Measurements from ENCODE around the gene LDAH.

Gene LDAH

GRCh38 chr2:20641123-20641985 is 181.5 kb downstream of the LDAH start:
- no peak for DNase-seq (ENCODE audit: low spot score)
- Histone ChIP-seq H3K36me3 (replicated peaks in 1 of 2; ENCODE audit: control insufficient read depth in 2 of 2, insufficient read depth in 2 of 2, low read length in 2 of 2) (peaks cover 5 to 34% of the 10 kb centered on the region in 2 donors), H2AK5ac (ENCODE audit: low read depth, low read length) (no peak overlapping the region), H3K23ac (ENCODE audit: low read depth, low read length, poor library complexity) (peak overlapping the region; percentile 8), H2AFZ (ENCODE audit: low read length) (no peak overlapping the region), H3K27ac (replicated peaks; ENCODE audit: low read length) (no peak overlapping the region), H3K4me2 (ENCODE audit: insufficient read depth, low read length, poor library complexity, severe bottlenecking) (no peak overlapping the region), H2BK12ac (ENCODE audit: low read length) (no peak overlapping the region), H3K14ac (ENCODE audit: low read length) (no peak overlapping the region), H2BK120ac (ENCODE audit: low read depth, low read length) (no peak overlapping the region), H2BK5ac (ENCODE audit: low read length) (no peak overlapping the region), H4K8ac (ENCODE audit: low read depth, low read length) (no peak overlapping the region), H2BK15ac (ENCODE audit: low read length) (no peak overlapping the region), H3K4me1 (ENCODE audit: control insufficient read depth in 2 of 2, insufficient read depth in 1 of 2, low read depth in 1 of 2, low read length in 2 of 2) (no peaks in the 10 kb centered on the region), H3K18ac (ENCODE audit: low read length) (no peak overlapping the region), H3K9me3 (replicated peaks in 1 of 2; ENCODE audit: control insufficient read depth in 2 of 2, insufficient read depth in 1 of 2, low read depth in 1 of 2, low read length in 2 of 2) (no peaks in the 10 kb centered on the region), H3K27me3 (ENCODE audit: control insufficient read depth in 3 of 3, insufficient read depth in 3 of 3, low read depth in 1 of 3, low read length in 3 of 3) (no peaks in the 10 kb centered on the region), H3K79me1 (ENCODE audit: low read depth, low read length) (no peaks in the 10 kb centered on the region), H3K9ac (ENCODE audit: low read depth, low read length, poor library complexity) (peak overlapping the region; percentile 24), H3K4ac (ENCODE audit: low read length) (no peak overlapping the region), H4K91ac (ENCODE audit: low read depth, low read length, poor library complexity) (no peak overlapping the region), H3K4me3 (ENCODE audit: low read length in 2 of 2) (peak overlapping the region in 1 of 2 donors; percentile 33)
- WGBS, 2 donors (ENCODE audit: extremely low coverage in 2 of 2, insufficient read length in 2 of 2, insufficient replicate concordance in 1 of 2) = no CpG with 5 or more reads among the region's 23 CpGs

- no peak overlapping the region for H2BK120ac ChIP-seq (ENCODE audit: low read depth, low read length)
- H2BK15ac ChIP-seq (ENCODE audit: low read length) = no peak overlapping the region
- H3K27me3 ChIP-seq (ENCODE audit: control insufficient read depth in 3 of 3, insufficient read depth in 3 of 3, low read depth in 1 of 3, low read length in 3 of 3) = no peaks in the 10 kb centered on the region
- H3K4ac ChIP-seq (ENCODE audit: low read length) = no peak overlapping the region
- H2AFZ ChIP-seq (ENCODE audit: low read length) = no peak overlapping the region
- DNase-seq (ENCODE audit: low spot score) = no peak
- H3K9me3 ChIP-seq (replicated peaks in 1 of 2; ENCODE audit: control insufficient read depth in 2 of 2, insufficient read depth in 1 of 2, low read depth in 1 of 2, low read length in 2 of 2) = no peaks in the 10 kb centered on the region
- H3K27ac ChIP-seq (replicated peaks; ENCODE audit: low read length) = no peak overlapping the region
- H3K9ac ChIP-seq (ENCODE audit: low read depth, low read length, poor library complexity) = no peak overlapping the region
- H3K4me2 ChIP-seq (ENCODE audit: insufficient read depth, low read length, poor library complexity, severe bottlenecking) = no peak overlapping the region
- no peak overlapping the region for H3K18ac ChIP-seq (ENCODE audit: low read length)
- no peak overlapping the region for H3K14ac ChIP-seq (ENCODE audit: low read length)
- no peak overlapping the region for H2AK5ac ChIP-seq (ENCODE audit: low read depth, low read length)
- H3K79me1 ChIP-seq (ENCODE audit: low read depth, low read length) = no peaks in the 10 kb centered on the region
- H4K8ac ChIP-seq (ENCODE audit: low read depth, low read length) = no peak overlapping the region
- no peak overlapping the region for H3K23ac ChIP-seq (ENCODE audit: low read depth, low read length, poor library complexity)
- H2BK5ac ChIP-seq (ENCODE audit: low read length) = no peak overlapping the region
- no peak overlapping the region for H4K91ac ChIP-seq (ENCODE audit: low read depth, low read length, poor library complexity)
- no peak overlapping the region for H2BK12ac ChIP-seq (ENCODE audit: low read length)
- WGBS, 2 donors (ENCODE audit: extremely low coverage in 2 of 2, insufficient read length in 2 of 2, insufficient replicate concordance in 1 of 2) = no CpG with 5 or more reads among the region's 14 CpGs
- peaks cover 5 to 38% of the 10 kb centered on the region in 2 donors for H3K36me3 ChIP-seq (replicated peaks in 1 of 2; ENCODE audit: control insufficient read depth in 2 of 2, insufficient read depth in 2 of 2, low read length in 2 of 2)
- H3K4me3 ChIP-seq (ENCODE audit: low read length in 2 of 2) = peak overlapping the region in 1 of 2 donors; percentile 31
- peaks cover under 1% of the 10 kb centered on the region in 2 donors for H3K4me1 ChIP-seq (ENCODE audit: control insufficient read depth in 2 of 2, insufficient read depth in 1 of 2, low read depth in 1 of 2, low read length in 2 of 2)
These were observed 182.3 kb downstream of the LDAH start for GRCh38 chr2:20640411-20641122.

- H2BK5ac ChIP-seq (ENCODE audit: low read length) = no peak overlapping the region
- no peak for DNase-seq (ENCODE audit: low spot score)
- peak overlapping the region; percentile 19 for H3K18ac ChIP-seq (ENCODE audit: low read length)
- peak overlapping the region; percentile 12 for H3K23ac ChIP-seq (ENCODE audit: low read depth, low read length, poor library complexity)
- H3K27me3 ChIP-seq (ENCODE audit: control insufficient read depth in 3 of 3, insufficient read depth in 3 of 3, low read depth in 1 of 3, low read length in 3 of 3) = no peaks in the 10 kb centered on the region
- WGBS, 2 donors (ENCODE audit: extremely low coverage in 2 of 2, insufficient read length in 2 of 2, insufficient replicate concordance in 1 of 2) = no CpG with 5 or more reads among the region's 15 CpGs
- H3K27ac ChIP-seq (replicated peaks; ENCODE audit: low read length) = no peak overlapping the region
- no peaks in the 10 kb centered on the region for H3K9me3 ChIP-seq (replicated peaks in 1 of 2; ENCODE audit: control insufficient read depth in 2 of 2, insufficient read depth in 1 of 2, low read depth in 1 of 2, low read length in 2 of 2)
- H3K4me1 ChIP-seq (ENCODE audit: control insufficient read depth in 2 of 2, insufficient read depth in 1 of 2, low read depth in 1 of 2, low read length in 2 of 2) = peaks cover 6 to 7% of the 10 kb centered on the region in 2 donors
- no peak overlapping the region for H2AFZ ChIP-seq (ENCODE audit: low read length)
- no peak overlapping the region for H4K8ac ChIP-seq (ENCODE audit: low read depth, low read length)
- H2BK120ac ChIP-seq (ENCODE audit: low read depth, low read length) = no peak overlapping the region
- no peak overlapping the region for H3K4me2 ChIP-seq (ENCODE audit: insufficient read depth, low read length, poor library complexity, severe bottlenecking)
- H3K4me3 ChIP-seq (ENCODE audit: low read length in 2 of 2) = no peak overlapping the region
- H3K36me3 ChIP-seq (replicated peaks in 1 of 2; ENCODE audit: control insufficient read depth in 2 of 2, insufficient read depth in 2 of 2, low read length in 2 of 2) = peaks cover 5 to 30% of the 10 kb centered on the region in 2 donors
- no peak overlapping the region for H3K9ac ChIP-seq (ENCODE audit: low read depth, low read length, poor library complexity)
- no peak overlapping the region for H3K4ac ChIP-seq (ENCODE audit: low read length)
- H2BK15ac ChIP-seq (ENCODE audit: low read length) = no peak overlapping the region
- H3K79me1 ChIP-seq (ENCODE audit: low read depth, low read length) = no peaks in the 10 kb centered on the region
- no peak overlapping the region for H3K14ac ChIP-seq (ENCODE audit: low read length)
- H4K91ac ChIP-seq (ENCODE audit: low read depth, low read length, poor library complexity) = no peak overlapping the region
- peak overlapping the region; percentile 26 for H2AK5ac ChIP-seq (ENCODE audit: low read depth, low read length)
- no peak overlapping the region for H2BK12ac ChIP-seq (ENCODE audit: low read length)
These were observed 184.1 kb downstream of the LDAH start for GRCh38 chr2:20638646-20639430.
